COLO668 (cell line): ENCODE results near the gene INPP4A.

ENCODE experiments used
- DNase-seq: peaks from one replicate; lab custom pipeline; 2025; ENCODE audit not compliant: unreplicated experiment; lab: John Stamatoyannopoulos, UW

Gene INPP4A

GRCh38 chr2:98537390-98538126 is 92.9 kb downstream of the INPP4A start:
- DNase-seq: no peak

DNA sequence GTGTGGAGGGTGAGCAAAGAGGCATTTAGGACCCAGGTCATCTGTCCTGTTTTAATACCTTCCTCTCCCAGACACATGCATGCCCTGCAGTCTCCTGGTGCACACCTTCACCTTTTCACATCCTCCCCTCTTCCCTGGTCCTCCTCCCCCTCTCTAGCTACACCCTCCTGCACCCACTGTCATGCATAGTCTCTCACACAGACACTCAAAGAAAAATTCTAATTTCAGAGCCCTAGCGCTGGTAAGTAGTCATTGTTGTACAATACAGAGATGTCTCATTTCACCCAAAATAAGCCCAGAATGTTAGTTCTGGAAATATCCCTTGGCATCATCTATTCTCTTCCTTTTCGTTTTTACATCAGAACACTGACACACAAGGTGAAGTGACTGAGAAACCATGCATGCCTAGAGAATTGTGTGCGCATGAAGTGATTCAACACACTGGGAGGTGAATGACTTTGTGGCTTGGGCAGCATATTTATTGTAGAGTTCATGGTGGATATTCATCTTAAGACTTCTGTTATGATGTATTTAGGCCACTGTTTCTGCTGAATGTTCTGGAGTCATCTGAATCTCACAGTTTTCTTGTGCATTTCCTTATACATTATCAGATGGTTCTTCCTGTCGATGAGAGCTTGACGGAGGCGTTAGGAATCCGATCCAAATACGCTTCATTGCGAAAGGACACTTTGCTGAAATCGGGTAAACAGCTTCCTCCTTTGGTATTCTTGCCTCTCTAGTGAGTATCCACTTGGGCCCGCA is 93.8 kb downstream of the INPP4A start:
- no peak for DNase-seq

DNA sequence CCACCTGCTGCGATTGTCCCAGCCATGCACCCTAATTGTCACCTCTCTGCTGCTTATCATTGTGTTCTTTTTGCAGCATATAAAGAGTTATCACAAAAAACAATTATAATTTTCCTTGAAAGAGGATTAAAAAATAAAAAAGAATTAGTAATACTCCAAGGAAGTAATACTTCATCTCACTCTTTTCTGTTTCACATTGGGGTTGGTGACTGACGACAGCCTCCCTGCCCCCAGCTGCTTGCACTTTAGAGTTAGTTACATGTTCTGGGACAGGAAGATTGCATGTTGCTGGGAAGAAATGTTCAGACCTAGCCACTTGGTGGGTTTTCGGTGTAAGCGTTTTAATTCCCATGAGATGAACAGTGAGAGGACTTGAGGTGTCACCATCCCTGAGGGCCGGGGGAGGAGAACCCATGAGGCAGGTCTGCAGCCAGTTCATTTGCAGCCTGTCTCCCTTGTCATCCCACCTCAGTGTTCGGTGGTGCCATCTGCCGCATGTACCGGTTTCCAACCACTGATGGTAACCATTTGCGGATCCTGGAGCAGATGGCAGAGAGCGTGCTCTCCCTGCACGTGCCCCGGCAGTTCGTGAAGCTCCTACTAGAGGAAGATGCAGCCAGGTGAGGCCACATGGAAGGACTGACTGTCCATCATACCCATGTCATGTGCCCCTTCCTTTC is 94.5 kb downstream of the INPP4A start:
- DNase-seq: no peak

GRCh38 chr2:98540536-98540935 is 95.9 kb downstream of the INPP4A start:
- DNase-seq: no peak

- DNase-seq: no peak
Observed at GRCh38 chr2:98541489-98541888, 96.8 kb downstream of the INPP4A start.

- DNase-seq: no peak
Observed at GRCh38 chr2:98541906-98542305, 97.2 kb downstream of the INPP4A start.

DNA sequence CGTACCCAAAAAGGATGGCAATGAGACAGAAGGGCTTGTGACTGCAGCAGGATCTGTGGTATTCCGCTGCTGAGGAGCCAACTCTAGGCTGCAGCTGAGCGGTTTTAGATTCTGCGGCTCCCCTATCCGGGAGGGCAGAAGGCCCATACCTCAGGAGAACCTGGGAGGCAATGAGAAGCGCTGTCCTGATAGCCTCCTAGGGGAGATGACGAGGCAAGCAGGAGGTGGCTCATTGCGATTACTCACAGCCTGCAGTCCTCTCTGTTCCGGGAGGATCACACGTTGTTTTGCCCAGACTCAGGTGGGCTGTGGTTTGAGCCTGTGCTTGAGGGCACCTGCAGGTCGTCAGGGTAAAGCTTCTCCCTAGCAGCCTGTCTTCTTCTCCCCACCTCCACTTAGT is 98.6 kb downstream of the INPP4A start:
- no peak for DNase-seq

DNA sequence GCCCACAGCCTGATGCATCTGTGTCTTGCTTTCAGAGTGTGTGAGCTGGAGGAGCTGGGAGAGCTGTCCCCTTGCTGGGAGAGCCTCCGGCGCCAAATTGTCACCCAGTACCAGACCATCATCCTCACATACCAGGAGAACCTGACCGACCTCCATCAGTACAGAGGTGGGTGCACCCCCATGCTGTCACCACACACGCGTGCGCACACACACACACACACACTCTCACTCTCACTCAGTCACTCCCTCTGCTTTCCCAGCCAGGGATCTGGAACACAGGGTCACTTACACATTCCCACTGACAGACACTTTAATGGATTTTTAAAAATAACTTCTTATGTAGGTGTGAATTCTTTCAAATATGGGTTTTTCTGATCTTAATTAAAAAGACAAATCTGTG is 99.2 kb downstream of the INPP4A start:
- no peak for DNase-seq

- no peak for DNase-seq
Observed at GRCh38 chr2:98545591-98545990, 100.9 kb downstream of the INPP4A start.

DNA sequence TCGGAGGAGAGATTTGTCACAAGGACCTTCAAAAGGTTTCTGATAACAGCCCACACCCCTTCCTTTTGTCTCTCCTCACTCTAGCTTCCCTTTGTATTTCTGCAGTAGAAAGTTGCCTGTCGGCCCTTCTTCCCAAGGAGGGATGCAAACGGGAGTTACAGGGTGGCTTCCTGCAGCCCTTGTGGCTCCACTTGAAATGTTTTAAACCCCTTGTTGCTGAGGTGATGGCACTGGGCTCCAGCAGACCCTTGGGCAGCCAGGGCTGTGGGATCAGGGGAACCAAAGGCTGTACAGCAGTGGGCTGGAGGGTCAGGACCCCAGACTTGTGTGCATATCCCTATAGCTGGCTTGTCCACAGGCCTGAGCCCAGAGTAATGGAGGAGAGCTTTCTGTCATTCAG is 101.5 kb downstream of the INPP4A start:
- DNase-seq: no peak

DNA sequence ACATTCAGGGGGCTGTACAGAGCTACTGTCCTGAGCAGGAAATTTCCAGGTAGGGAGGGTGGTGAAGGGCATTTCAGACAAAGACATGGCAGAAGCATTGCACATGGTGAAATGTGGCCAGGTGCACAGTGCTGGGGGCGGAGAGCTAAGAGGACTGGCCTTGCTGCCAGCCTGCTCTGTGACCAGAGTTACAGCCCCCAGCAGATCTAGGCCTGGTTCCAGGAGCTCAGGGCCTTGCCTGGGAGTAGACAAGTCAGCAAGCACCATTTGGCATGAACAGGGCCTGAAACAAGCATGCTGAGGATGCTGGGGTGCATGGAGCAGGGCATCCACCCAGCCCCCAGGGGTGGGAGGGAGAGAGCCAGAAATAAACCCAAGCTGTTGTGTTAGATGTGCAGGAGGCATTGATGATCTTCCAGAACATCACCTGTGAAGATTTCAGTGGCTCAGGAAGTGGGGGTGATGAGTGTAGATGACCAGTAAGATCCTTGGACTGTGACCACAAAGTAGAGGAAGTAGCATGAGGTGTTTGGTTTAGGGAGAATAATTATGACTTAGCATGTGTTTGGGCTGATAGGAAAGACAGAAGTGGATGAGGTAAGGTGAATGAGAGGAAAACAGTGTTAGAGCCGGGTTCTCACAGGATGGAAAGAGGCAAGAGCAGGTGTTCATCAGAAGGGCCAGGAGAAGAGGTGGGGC is 102.6 kb downstream of the INPP4A start:
- DNase-seq: no peak

- DNase-seq: no peak
Observed at GRCh38 chr2:98548920-98549818, 104.5 kb downstream of the INPP4A start.

DNA sequence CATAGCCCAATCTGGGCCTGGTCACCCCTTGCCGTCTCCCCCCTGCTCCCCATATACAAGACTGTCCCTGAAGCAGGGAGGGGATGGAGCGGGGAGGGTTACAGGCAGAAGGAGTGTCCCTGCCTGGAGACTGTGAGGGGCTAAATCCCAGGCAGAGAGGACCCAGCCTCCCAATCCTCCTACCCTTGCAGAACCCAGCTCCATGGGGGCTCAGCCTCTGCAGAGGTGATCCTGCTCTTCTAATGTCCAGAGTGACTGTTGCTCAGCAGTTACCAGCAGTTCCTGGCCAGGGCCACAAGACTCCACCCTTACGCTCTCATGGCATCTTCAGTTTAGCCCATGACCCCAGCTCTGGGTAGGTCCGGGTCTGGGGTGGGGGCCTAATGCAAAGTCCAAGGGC is 105.5 kb downstream of the INPP4A start:
- no peak for DNase-seq

DNA sequence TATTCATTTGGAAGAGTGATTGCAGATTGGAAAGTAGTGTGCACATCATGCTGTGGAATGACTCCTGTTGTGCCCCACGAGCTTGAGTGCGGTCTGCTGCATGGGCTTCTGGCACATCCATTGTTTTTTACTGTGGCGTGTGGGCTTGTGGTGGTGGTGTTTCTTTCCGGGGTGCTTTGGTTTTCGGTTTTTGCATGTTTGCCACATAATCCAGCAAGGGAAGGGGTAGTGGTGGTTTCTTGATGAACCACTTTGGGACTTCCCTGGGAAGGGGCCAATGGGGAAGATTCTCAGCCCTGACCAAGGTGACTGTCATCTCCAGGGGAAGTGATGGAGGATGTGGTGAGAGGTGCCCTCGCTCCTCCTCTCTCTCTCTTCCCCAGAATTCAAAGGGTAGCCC is 106.7 kb downstream of the INPP4A start:
- DNase-seq: no peak

DNA sequence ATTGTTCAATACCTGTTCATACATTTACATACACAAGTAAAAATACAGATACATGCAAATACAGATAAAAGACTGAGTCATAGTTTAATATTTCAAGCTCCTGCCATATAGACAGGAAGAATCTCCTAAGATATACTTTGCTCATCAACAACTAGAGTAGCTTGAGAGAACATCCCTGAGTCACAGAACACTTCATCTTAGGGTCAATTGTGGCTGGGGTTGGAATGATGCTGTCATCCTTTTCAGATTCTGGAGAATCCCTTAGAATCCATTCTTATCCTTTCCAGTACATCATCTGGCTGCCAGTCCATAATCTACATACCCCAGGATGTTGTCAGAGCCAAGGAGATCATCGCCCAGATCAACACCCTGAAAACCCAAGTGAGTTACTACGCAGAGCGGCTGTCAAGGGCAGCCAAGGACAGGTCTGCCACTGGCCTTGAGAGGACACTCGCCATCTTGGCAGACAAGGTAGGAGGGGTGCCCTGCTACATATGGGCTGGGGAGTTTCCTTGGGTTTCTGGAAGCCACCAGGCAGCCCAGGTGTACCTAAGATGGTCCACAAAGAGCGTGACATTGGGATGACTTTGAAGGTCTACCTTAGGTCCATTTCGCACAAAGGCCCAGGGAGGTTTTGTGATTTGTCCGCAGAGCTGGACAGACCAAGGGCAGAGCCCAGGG is 108.0 kb downstream of the INPP4A start:
- no peak for DNase-seq

DNA sequence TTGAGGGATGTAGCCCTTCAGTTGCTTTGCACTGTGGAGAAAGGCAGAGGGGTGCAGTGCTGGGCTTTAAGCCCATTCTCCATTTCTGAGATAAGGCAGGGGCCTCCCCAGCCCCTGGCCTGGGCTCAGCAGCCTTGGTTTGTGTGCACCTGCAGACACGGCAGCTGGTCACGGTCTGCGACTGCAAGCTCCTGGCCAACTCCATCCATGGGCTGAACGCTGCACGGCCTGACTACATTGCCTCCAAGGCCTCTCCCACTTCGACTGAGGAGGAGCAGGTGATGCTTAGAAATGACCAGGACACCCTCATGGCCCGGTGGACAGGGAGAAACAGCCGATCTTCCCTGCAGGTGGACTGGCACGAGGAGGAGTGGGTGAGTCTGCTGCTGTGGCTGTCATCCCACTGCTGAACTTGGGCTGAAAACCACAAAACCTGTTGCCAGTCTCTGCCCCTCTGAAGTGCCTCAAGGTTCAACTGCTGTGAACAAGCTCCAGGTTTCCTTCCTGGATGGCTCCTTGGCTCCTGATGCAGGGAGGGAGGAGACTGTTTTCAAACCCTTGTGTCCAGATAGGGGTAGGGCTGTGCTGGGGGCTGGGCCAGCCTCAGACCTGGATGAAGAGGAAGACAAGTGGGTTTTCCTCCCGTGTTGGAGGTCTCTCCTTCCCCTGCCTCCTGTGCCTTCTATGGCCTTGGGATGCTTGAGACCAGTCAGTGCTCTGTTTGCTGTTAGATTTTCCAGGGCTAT is 109.6 kb downstream of the INPP4A start:
- DNase-seq: no peak

GRCh38 chr2:98555696-98556095 is 111.0 kb downstream of the INPP4A start:
- no peak for DNase-seq

DNA sequence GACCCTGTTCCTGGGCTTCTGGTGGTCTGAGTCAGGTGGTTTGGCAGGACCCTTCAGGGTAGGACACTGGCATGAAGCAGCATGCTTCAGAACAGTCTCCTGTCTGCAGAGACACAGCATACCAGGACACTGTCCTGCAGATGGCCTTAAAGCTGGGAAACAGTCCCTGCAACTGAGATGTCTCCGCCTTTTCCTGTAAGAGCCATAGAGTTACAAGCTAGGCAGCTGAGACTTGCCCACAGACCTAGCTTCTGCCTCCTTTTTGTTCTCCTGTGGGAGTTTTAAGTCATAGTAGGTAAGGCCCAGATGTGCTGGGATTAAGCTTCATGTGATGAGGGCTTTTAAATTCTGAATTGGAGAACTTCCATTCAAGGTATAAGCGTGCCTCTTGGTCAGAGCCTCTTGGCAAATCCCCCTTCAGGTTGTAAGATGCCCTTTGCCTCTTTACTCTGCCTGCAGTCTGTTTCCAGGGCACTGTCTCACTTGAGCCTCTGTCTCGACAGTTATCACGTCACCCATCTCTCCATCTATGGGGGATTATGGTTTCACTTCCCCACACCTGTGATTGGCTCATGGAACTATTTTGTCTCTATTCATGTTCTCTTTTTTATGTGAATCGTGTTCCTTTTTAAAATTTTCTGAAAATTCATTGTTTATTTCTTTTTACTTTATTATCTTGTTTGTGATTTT is 111.8 kb downstream of the INPP4A start:
- DNase-seq: no peak
